ENCODE results near the gene RNF112.

The RNF112 gene

DNA sequence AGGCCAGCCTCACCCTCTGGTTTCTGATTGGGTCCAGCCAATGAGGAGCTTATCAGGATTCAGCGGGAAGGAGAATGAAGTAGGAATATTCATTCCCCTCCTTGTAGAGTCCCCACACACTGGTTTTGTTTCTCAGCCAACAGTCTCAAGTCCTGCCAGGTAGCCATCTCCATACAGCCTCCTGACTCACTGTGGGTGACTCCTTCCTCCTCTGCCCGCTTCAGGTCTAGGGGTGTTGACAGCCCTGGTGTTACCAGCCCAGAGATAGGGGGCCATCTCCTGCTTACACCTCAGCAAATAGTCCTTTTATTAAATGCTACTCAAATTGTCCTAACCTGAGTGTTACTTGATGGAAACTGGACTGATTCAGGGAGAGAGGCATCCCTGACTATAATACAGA, 20.1 kb upstream of the RNF112 start:
- no peak for DNase-seq

DNA sequence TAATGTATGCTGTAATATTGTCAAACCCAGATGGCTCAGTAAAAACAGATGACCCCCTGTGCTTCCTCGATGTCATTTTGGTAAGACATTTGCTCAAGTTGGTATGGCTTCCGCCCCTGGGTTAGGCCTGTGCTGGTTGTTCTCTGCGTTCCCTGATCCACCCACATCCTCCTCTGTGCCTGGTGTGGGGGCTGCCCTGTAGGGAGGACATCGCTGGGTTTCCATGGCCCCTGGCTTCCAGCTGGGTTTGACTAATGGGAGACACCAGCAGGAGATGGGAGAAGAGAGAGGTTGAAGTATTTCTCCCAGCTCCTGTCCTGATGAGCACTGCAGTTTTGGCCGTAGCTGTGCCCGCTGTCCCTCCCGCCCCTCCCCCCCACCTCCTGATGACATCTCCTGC, 19.6 kb upstream of the RNF112 start:
- no peak for DNase-seq

DNA sequence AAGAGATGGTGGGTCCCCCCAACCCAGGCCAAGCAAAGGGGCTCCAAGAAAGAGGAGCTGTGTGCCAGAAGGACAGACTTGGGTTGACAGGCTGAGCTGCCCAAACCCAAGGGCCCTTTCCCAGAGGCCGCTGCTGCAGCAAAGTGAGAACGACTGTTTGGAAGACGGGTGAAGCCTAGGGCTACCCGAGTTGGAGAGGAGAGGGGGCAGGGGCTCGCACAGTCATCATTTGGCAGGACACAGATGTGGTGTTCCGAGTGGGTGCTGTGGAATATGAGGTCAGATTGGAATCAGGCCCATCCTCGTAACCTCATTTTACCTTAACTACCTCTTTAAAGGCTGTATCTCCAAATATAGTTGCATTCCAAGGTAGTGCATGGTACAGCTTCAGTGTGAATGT, 18.7 kb upstream of the RNF112 start:
- no peak for DNase-seq

DNA sequence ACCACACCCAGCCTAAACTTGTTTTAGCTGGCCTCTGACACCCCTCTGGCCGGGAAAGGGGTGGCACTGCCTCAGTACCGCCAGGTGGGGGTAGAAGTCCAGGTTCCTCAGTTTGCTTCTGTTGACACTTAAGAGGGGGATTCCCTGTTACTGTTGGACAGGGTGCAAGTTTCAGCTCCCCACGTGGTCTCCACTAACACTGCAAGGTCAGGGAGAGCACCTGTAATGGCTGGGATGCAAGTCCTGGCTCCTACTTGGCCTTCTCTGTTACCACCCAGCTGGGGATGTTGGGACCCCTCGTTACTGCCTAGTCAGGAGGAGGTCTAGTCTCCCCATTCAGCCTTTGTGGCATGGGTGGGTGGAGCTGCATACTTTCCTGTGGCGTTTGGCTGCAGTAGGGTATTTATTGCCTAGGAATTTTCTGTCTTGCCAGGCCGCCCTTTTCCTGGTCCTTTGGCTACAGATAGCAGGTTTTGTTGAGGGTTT, 13.4 kb upstream of the RNF112 start:
- DNase-seq = no peak

DNA sequence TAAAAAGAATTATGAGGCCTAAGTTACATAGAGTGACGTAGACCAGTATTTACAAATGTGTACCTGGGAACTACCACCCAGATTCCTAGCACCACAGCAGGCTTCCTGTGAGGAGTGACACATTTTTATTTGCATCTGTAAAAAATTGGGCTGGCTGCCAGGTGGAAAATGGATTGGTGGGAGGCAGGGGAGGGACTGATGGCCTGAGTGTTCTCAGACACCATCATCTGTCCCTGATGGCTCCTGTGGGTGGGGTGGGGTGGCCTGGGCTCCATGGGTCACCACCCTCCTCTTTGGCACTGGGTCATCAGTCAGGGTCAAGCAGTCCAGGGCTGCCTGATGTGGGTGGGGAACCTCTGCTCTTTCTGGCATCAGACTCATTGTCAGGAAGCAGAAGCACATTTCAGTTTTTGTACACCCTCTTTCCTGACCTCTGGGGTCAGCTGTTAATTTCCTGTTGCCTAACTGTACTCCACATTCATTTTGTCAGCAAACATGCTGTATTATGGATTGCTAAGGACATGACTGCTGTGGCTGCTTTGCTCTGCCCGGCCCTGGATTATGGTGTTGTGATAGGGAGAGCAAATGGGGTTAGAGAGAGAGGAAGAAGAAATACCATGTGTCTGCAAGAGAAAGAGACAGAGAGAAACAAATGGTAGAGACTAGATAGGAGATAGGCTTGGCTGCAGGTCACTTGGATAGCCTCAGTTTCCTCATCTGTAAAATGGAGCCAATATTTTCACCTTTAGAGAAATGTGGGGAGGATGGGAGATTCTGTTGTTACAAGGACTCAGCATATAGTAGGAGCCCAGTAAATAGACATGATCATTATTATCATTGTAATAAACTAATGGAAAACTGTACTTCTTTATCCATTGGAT, 12.5 kb upstream of the RNF112 start:
- DNase-seq = peak; percentile 75

DNA sequence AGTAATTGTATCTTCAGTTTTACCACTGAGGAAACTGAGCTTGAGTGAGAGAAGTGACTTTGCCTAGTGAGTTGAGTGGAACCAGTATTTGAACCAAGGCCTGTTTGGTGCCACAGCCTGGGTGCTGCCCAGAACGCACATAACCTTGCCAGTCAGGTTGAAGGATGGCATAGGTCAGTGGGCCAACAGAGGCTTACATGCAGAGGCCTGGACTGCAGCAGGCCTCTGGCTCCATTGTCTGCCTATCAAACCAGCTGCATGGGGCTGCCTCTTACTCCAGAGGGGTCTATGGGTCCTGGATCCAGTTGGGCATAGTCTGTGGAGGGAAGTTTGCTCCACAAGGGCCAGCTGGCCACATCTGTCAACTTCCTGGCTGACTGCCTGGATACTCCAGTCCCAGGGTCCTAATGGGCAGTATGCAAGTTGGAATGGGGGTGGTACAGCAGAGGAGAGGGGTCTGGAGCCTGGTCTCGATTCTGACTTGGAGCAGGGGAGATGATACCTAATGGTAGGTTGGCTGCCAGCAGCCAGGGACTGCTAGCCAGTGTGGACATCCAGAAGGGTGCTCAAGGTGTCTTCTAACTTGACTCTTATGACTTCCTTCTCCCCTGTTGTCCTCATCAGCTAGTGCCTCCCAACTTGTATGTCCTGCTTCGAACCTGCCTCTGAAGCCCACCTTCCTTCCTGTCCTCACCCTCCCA, 11.1 kb upstream of the RNF112 start:
- DNase-seq = no peak

DNA sequence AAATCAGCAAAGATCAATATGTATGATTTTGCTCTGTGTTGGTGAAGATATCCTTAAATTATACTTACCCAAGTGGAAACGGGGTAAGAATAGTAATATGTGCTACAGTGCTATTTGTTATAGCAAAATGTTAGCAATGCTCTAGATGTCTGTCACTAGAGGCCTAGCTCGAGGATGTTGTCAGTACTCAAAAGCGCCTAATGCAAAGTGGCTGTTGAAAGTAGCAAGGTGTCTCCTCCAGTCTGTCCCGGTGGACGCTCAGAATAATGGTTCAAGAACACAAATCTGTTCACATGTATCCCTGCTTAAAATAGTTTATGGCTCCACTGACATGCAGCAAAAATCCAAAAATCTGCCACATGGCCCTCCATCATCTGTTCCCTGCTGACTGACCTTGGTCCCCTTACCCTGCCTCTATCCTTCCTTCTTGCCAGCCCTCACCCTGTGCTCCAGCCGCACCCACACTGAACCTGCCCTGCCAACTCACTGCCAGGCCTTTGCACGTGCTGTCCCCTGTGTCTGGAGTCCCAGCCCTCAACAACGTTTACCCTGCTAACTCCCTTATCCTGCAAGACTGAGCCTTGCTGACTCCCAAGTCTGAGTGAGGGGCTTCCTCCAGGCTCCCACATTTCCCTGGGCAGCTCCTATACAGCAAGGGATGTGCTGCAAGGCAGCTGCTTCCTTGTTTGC, 9.6 kb upstream of the RNF112 start:
- DNase-seq = no peak

DNA sequence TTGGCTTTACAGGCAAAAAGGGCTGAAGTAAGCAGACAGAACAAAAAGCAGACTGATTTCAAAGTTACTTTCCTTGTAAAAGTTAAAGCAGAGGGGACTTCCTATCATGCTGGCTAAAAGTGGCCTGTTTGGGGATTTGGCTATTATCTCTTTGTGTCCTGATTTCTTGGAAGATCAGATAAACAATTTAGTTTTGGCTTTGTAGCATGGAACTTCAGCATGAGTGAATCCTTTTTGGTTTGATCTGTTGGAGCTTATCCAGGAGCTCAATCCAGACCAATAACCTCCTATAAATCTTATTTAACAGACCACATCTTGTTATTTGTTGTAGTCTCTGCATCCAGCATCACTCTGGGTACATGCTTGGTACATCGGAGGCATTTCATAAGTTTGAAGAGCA, 8.9 kb upstream of the RNF112 start:
- DNase-seq = no peak

DNA sequence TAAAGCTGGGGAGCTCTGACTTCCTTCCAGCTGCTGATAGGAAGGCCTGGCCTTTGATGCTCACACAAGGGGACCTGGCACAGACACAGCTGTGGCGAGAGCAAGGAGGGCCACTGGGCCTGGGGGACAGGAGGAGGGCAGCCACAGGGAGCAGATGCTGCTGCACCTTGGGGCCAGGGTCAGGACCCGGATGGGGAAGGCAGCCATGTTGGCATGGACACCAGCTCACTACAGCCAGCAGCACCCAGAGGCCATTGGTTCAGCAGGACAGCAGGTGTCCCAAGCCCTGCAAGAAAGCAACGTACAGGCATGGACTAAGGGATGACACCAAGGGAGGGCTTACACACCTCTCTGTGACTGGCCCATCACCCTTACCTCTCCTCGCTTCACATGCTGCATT, 8.0 kb upstream of the RNF112 start:
- DNase-seq = no peak

DNA sequence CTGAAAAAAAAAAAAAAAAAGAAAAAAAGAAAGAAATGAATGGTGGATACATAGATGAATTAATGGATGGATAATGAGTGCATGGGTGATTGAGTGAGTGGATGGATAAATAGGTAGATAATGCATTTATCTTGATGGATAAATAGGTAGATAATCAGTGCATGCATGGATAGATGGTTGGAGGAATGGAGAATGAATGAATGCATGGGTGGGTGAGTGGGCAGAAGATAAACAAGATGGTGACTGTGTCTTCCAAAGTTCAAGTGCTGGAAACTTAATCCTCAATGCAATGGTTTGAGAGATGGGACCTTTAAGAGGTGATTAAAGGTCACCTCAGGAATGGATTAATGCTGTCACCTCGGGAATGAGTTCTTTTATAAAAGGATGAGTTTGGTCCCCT, 6.8 kb upstream of the RNF112 start:
- DNase-seq = no peak

DNA sequence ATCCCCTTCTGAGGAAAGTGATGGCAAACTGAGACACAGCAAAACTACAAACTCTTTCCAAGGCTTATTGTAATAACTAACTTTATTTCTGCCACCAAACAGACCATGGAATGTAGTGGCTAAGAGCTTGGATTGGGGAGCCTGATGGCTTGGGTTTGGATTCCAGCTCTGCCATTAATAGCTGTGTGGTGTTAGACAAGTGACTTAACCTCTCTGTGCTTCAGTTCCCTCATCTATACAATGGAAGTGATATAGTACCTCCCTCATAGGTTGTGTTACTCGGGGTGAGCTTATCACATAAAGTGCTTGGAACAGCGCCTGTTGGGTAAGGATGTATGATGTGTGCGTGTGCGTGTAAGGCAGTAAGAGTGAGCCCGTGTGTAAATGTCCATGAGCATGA, 5.9 kb upstream of the RNF112 start:
- DNase-seq = no peak

DNA sequence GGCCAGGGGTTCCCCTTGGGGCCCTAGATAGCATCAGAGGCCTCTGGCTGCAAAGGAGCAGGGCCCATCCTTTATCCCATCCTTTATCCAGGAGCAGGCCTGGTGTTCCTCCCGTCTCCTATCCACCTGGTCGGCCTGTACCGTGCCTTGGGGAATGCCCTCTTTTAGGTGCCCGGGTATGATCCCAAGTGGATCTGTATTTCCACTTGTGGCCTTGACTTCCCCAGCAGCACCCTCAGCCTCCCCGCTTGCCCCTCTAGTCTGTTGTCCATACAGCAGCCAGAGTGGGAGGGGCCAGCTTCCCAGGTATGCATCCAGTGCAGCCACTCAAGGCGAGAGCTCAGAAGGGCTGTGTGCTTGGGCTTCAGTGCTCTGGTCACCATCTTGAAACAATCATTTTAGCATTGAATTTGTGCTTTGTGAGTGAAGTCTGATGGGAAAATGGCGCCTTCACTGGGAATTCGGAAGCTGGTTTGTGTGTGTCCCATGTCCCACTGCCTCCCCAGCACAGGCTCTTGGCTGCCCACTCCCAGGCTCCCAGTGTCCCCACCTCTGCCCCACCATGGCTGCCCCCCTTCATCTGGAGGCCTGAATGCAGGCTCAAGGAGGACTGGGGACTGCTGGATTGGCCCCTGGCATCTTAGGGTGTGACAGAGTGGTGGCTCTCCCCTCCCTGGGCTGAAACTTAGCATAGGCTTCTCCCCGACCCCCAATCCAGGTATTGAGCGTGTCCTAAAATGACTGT, 3.3 kb upstream of the RNF112 start:
- DNase-seq = no peak

DNA sequence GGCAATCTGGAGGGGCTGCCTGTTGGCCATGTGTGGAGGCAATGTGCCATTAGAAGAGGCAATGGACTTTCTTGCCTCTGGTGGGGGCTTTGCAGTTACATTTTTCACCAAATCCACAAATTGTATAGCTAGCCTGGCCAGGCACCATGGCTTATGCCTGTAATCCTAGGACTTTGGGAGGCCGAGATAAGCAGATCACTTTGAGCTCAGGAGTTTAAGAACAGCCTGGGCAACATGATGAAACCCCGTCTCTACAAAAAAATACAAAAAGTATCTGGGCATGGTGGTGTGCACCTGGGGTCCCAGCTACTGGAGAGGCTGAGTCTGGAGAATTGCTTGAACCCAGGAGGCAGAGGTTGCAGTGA, 2.7 kb upstream of the RNF112 start:
- no peak for DNase-seq

DNA sequence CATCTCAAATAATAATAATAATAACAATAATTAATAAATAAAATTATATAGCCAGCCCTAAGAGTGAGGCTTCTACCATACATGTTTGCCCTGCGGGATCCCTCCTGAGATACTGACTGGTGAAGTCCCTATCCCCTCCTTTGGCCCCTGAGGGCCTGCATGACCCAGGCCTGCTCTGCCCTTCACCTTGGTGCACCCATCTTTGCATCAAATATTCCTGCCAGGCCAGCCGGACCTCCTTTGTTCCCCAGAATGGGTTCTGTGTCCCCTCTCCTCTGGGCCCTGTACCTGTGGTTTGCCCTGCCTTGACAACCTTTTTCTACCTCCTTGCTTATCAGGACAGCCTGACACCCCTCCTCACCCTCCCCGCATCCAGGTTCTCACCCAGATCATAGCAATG, 2.0 kb upstream of the RNF112 start:
- no peak for DNase-seq

DNA sequence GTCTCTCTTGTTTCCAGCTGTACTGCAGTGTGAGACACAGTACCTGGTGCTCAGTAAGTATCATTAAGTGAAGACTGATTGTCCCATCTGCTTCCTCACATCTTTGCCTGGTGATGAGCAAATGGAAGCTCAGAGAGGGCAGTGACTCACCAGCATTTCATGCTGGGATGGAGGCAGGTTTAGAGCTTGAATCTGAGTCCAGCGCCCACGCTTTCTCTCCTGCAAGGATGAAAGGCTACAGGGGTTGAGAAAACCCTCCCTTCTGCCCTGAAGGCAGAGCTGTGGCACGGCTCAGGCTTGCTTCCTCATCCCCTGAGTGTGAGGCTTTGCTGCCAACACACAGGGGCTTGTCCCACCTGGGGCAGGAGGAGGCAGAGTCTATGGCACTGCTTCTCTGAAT, 1.5 kb upstream of the RNF112 start:
- DNase-seq = no peak

DNA sequence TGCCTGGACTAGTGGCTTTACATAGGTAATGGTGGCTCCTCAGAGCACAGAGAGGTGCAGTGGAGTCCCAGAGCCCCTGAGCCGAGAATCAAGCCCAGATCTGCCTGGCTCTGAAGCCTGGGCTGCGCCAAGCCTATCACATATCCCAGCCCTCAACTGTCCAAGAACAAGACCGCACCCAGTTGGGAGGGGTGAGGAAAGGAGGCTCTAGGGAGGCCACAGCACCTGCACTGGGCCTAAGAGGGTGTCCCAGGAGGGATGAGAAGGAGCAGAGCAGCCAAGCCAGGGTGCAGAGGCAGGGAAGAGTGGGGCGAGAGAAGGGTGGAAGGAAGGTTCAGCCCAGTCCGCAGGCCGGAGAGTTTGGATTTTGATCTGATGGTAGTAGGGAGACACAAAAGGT, 941 bp upstream of the RNF112 start:
- DNase-seq = no peak

DNA sequence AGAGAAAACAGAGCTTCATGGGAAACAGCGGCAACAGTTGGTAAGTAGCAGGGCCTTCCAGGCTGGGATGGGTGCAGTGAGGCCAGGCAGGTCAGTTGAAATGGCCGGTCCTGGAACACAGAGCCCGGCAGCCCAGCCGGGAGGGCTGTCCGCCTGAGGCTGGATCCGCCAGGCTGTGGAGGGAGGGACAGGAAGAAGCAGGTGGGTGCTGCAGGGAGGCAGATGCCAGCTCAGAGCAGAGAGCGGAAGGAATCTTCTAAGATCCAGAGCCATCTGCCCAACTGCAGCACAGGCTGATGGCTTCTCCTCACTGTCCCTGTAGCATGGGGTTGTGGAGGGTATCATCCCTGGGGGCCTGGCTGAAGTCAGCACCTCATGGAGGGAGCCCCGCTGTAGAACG, 599 bp downstream of the RNF112 start:
- peak; percentile 94 for DNase-seq

DNA sequence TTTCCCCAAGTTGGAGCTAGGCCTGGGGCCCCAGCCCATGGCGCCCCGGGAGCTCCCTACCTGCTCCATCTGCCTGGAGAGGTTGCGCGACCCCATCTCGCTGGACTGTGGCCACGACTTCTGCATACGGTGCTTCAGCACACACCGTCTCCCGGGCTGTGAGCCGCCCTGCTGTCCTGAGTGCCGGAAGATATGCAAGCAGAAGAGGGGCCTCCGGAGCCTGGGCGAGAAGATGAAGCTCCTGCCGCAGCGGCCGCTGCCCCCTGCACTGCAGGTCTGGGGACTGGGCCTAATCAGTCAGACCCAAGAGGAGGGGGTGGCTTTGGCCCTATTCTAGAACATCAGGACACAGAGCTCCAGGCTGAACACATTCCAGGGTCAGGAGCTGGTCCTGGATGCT, 1.5 kb downstream of the RNF112 start:
- no peak for DNase-seq

DNA sequence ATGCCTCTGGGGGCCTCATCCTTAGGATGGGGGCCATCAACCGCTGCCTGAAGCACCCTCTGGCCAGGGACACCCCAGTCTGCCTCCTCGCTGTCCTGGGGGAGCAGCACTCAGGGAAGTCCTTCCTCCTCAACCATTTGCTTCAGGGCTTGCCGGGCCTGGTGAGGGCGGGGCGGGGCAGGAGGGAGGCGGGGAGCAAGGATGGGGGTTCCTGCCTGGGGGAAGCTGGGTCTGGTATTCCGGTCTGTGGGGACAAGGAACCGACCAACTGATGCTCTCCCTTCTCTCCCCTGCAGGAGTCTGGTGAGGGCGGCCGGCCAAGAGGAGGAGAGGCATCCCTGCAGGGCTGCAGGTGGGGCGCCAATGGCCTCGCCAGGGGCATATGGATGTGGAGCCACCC, 2.0 kb downstream of the RNF112 start:
- DNase-seq = no peak

DNA sequence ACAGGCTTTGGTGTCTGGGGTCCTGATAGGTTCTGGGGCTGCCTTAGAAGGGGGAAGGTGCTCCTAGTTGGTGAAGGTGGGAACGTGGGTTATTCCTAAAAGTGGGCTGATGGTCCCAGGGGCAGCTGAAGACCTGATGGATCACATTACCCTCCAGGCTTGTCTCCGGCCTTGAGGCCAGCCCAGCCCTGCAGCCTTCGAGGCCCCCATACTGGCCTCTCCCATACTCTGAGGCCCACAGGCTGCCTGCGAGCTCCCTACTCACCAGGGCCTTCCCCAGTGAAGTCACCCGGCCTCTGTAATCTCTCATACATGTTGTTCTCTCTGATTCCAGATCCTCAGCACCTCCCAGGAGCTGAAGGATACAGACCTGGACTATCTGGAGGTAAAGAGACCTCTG, 2.7 kb downstream of the RNF112 start:
- DNase-seq = no peak

DNA sequence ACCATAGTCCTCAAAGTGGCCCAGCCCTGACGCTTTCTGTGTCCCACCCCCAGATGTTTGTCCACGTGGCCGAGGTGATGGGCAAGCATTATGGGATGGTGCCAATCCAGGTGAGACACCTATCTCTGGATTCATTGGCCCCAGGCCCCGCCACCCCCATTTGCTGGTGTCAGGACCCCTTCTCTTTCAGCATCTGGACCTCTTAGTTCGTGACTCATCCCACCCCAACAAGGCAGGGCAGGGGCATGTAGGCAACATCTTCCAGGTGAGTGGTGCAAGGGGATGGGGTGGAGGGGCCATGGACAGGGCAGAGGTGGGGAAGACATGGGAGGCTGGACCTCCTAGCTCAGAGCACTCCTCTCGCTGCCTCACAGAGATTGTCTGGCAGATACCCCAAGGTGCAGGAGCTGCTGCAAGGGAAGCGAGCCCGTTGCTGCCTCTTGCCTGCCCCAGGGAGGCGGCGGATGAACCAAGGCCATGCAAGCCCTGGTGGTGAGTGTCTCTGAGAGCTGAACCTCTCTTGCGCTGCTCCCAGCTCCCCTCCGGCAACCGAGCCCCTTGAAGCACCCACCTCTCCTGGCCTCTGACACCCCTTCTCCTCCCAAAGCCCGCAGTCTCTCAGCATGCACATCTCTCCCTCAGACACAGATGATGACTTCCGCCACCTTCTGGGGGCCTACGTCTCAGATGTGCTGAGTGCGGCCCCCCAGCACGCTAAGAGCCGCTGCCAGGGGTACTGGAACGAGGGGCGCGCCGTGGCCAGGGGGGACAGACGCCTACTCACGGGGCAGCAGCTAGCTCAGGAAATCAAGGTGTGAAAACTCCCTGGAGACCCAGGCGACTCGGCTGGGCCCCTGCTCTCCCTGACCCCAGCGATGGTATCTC, 3.6 kb downstream of the RNF112 start:
- no peak for DNase-seq

DNA sequence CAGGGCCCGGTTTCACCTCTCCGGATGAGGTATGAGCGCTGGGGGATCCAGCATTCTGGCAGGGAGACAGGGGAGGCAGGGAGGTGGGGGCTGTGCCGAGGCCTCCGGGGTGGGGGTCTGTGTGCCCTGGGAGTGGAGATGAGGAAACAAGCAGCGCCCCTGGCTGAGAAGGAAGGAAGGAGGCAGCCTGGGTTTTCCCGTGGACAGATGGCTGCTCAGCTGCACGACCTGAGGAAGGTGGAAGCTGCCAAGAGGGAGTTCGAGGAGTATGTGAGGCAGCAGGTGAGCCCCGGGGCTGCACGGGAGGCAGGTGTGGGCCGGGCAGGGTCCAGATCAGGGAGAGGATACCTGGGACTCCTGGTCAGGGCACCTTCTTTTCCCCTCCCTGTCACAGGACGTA, 4.3 kb downstream of the RNF112 start:
- peak; percentile 79 for DNase-seq
